Panc1 (cell line): Measurements from ENCODE around the gene UBL7. TPM values are rescaled to one million over a fixed set of nuclear protein-coding genes. Genes with fewer than 3 reads are reported as not detected.

ENCODE experiments used
- ATAC-seq: fragments of 200-7000 bp; cut with Tn5 transposase; 2 replicates; pipeline ENCODE4 v1.9.1; 2020; ENCODE audit warnings: mild to moderate bottlenecking, moderate library complexity
- BruUV-seq: library from RNA; stranded (reverse); fragments of 400-500 nt; replicated peaks from 2 replicates; lab custom pipeline; 2021; lab: Mats Ljungman, UMichigan
- CTCF ChIA-PET: fragments of 300-600 bp; sonication (Branson Sonifier 250); formaldehyde crosslinking; loops from one replicate; lab custom pipeline; 2022; ENCODE audit warnings: antibody characterized with exemption; lab: Charles Lee
- POLR2A ChIA-PET: fragments of 300-600 bp; sonication (Branson Sonifier 250); formaldehyde crosslinking; loops from one replicate; lab custom pipeline; 2022; ENCODE audit warnings: antibody characterized with exemption; lab: Charles Lee
- DNase-seq: peaks from one replicate; pipeline ENCODE4 v3.0.0-alpha.2; 2010; ENCODE audit warnings: low read depth, low spot score
- H3K27ac ChIP-seq: 2 replicates; pipeline ENCODE4 v1.5.1; 2011; ENCODE audit warnings: mild to moderate bottlenecking, low read length, inconsistent platforms
- H3K27me3 ChIP-seq: fragments of 200-500 bp; sonication (Bioruptor generic); 2 replicates; pipeline ENCODE4 v1.6.0; 2014; ENCODE audit warnings: low read length, inconsistent platforms; ENCODE audit not compliant: control insufficient read depth, insufficient read depth
- H3K36me3 ChIP-seq: fragments of 200-500 bp; sonication (Bioruptor generic); 2 replicates; pipeline ENCODE4 v1.5.1; 2014; ENCODE audit warnings: inconsistent platforms, mild to moderate bottlenecking, low read length, moderate library complexity; ENCODE audit not compliant: control insufficient read depth, insufficient read depth
- H3K4me1 ChIP-seq: 2 replicates; pipeline ENCODE4 v1.5.1; 2011; ENCODE audit warnings: inconsistent platforms, mild to moderate bottlenecking, low read length, moderate library complexity; ENCODE audit not compliant: control insufficient read depth, insufficient read depth
- H3K4me3 ChIP-seq, 2 experiments: 2 replicates each; pipeline ENCODE4 v1.5.1; 2011 to 2012; ENCODE audit warnings: low read depth in 2 of 2, low read length in 2 of 2, mild to moderate bottlenecking in 2 of 2, inconsistent platforms in 1 of 2, moderate library complexity in 1 of 2
- H3K9me3 ChIP-seq: fragments of 200-500 bp; sonication (Bioruptor generic); 2 replicates; pipeline ENCODE4 v1.5.1; 2014; ENCODE audit warnings: low read depth, mild to moderate bottlenecking, inconsistent platforms, low read length, moderate library complexity; ENCODE audit not compliant: control insufficient read depth, insufficient read depth
- CTCF ChIP-seq: fragments of 450-650 bp; IDR thresholded peaks from 2 replicates; pipeline ENCODE4 v1.5.1; 2017; ENCODE audit warnings: mild to moderate bottlenecking
- POLR2AphosphoS5 ChIP-seq: IDR thresholded peaks from 2 replicates; pipeline ENCODE4 v1.6.1; 2012; ENCODE audit warnings: mild to moderate bottlenecking, low read depth, low read length, moderate library complexity
- REST ChIP-seq, 2 experiments: IDR thresholded peaks; 2 replicates each; pipeline ENCODE4 v1.6.1; 2011 to 2012; ENCODE audit warnings: low read depth in 2 of 2, control low read depth in 1 of 2, low read length in 1 of 2, mild to moderate bottlenecking in 1 of 2, moderate library complexity in 1 of 2; ENCODE audit not compliant: insufficient read depth in 1 of 2
- SIN3A ChIP-seq: IDR thresholded peaks from 2 replicates; pipeline ENCODE4 v1.6.1; 2012; ENCODE audit warnings: low read depth, mild to moderate bottlenecking, low read length, moderate library complexity, borderline replicate concordance; ENCODE audit not compliant: insufficient read depth
- TCF7L2 ChIP-seq: IDR thresholded peaks from 2 replicates; pipeline ENCODE4 v1.6.1; 2011; ENCODE audit warnings: mild to moderate bottlenecking, low read depth, low read length, inconsistent platforms
- in situ Hi-C: cut with HindIII; loops from 2 replicates; pipeline ENCODE4 v1.10.0; 2016; ENCODE audit warnings: low sequenced_read_pairs, low pct_unique_long_range_greater_than_20kb
- intact Hi-C: fragments of 100-400 bp; cut with micrococcal nuclease; formaldehyde crosslinking; loops from one replicate; pipeline ENCODE4 v1.10.0; 2022; ENCODE audit not compliant: unreplicated experiment
- total RNA-seq: library from RNA; stranded (reverse); gene quantifications from one replicate; pipeline ENCODE4 v1.2.1, GENCODE V29; 2021; ENCODE audit not compliant: unreplicated experiment

Gene UBL7
- total RNA-seq, 1 experiment from 2014 or later, result 68.5 TPM

GRCh38 chr15:74412159-74412558, 48.8 kb downstream of the UBL7 start:
- no peaks in the 10 kb centered on the region for H3K9me3 ChIP-seq
- ChIA-PET CTCF (no interaction called here), POLR2A (no interaction called here)
- intact Hi-C loops, result no loop called here
- DNase-seq (no peak), ATAC-seq (no peak)
- no peak overlapping the region for H3K4me3 ChIP-seq
- BruUV-seq, result no TSS peak
- H3K27me3 ChIP-seq, result no peaks in the 10 kb centered on the region
- H3K36me3 ChIP-seq, result no peaks in the 10 kb centered on the region
- H3K4me1 ChIP-seq, result peaks cover 12% of the 10 kb centered on the region
- no peak overlapping the region for H3K27ac ChIP-seq
- in situ Hi-C loops, result no loop called here
- TF ChIP-seq TCF7L2, result no peak
- no peak for TF ChIP-seq CTCF
- no peak for TF ChIP-seq POLR2AphosphoS5
- TF ChIP-seq SIN3A, result no peak
- no peak for TF ChIP-seq REST (IDR thresholded peaks at IDR 0.05; ENCODE audit: insufficient read depth in 1 of 2, low read depth in 2 of 2, low read length in 1 of 2)

GRCh38 chr15:74411686-74412085, 49.3 kb downstream of the UBL7 start:
- Histone ChIP-seq H3K27me3 (no peaks in the 10 kb centered on the region), H3K27ac (no peak overlapping the region), H3K4me1 (peaks cover 17% of the 10 kb centered on the region), H3K36me3 (no peaks in the 10 kb centered on the region), H3K4me3 (no peak overlapping the region), H3K9me3 (no peaks in the 10 kb centered on the region)
- DNase-seq (no peak), ATAC-seq (no peak)
- ChIA-PET CTCF (interaction anchor here (0.6 kb wide), 1 partner anchor 436 kb away, joined by 3 read pairs; no protein-coding TSS in a partner anchor), POLR2A (no interaction called here)
- in situ Hi-C loops, result no loop called here
- no TSS peak for BruUV-seq
- TF ChIP-seq REST (IDR thresholded peaks at IDR 0.05; ENCODE audit: insufficient read depth in 1 of 2, low read depth in 2 of 2, low read length in 1 of 2), result no peak
- no peak for TF ChIP-seq CTCF
- no peak for TF ChIP-seq TCF7L2
- no peak for TF ChIP-seq SIN3A
- TF ChIP-seq POLR2AphosphoS5, result no peak
- intact Hi-C loops, result no loop called here
